ENCODE results near the gene PIP5K1B.

Gene PIP5K1B

GRCh38 chr9:68678430-68678829 is 26.6 kb upstream of the PIP5K1B start:
- H3K4me3 ChIP-seq (ENCODE audit: control insufficient read depth, low read depth, low read length) = no peak overlapping the region
- DNase-seq (ENCODE audit: low read depth) = no peak
- TF ChIP-seq CTCF (conservative IDR thresholded peaks at IDR 0.05; ENCODE audit: control insufficient read depth, insufficient read depth, low read depth, low read length) = no peak

- TF ChIP-seq CTCF (conservative IDR thresholded peaks at IDR 0.05; ENCODE audit: control insufficient read depth, insufficient read depth, low read depth, low read length) = no peak
- H3K4me3 ChIP-seq (ENCODE audit: control insufficient read depth, low read depth, low read length) = no peak overlapping the region
- no peak for DNase-seq (ENCODE audit: low read depth)
Observed at GRCh38 chr9:68683433-68683832, 21.6 kb upstream of the PIP5K1B start.

GRCh38 chr9:68685213-68685612 is 19.8 kb upstream of the PIP5K1B start:
- DNase-seq (ENCODE audit: low read depth) = no peak

GRCh38 chr9:68685770-68686169 is 19.3 kb upstream of the PIP5K1B start:
- no peak for DNase-seq (ENCODE audit: low read depth)
- no peak overlapping the region for H3K4me3 ChIP-seq (ENCODE audit: control insufficient read depth, low read depth, low read length)
- TF ChIP-seq CTCF (conservative IDR thresholded peaks at IDR 0.05; ENCODE audit: control insufficient read depth, insufficient read depth, low read depth, low read length) = peak; percentile 3

More at GRCh38 chr9:68685213-68685612, 19.8 kb upstream of the PIP5K1B start:
- TF ChIP-seq CTCF (conservative IDR thresholded peaks at IDR 0.05; ENCODE audit: control insufficient read depth, insufficient read depth, low read depth, low read length) = no peak
- no peak overlapping the region for H3K4me3 ChIP-seq (ENCODE audit: control insufficient read depth, low read depth, low read length)

GRCh38 chr9:68690088-68690487 is 15.0 kb upstream of the PIP5K1B start:
- DNase-seq (ENCODE audit: low read depth) = peak; percentile 31
- no peak for TF ChIP-seq CTCF (conservative IDR thresholded peaks at IDR 0.05; ENCODE audit: control insufficient read depth, insufficient read depth, low read depth, low read length)
- H3K4me3 ChIP-seq (ENCODE audit: control insufficient read depth, low read depth, low read length) = no peak overlapping the region

- no peak for TF ChIP-seq CTCF (conservative IDR thresholded peaks at IDR 0.05; ENCODE audit: control insufficient read depth, insufficient read depth, low read depth, low read length)
- no peak for DNase-seq (ENCODE audit: low read depth)
- H3K4me3 ChIP-seq (ENCODE audit: control insufficient read depth, low read depth, low read length) = no peak overlapping the region
Observed at GRCh38 chr9:68692519-68692918, 12.5 kb upstream of the PIP5K1B start.

- TF ChIP-seq CTCF (conservative IDR thresholded peaks at IDR 0.05; ENCODE audit: control insufficient read depth, insufficient read depth, low read depth, low read length) = no peak
- no peak overlapping the region for H3K4me3 ChIP-seq (ENCODE audit: control insufficient read depth, low read depth, low read length)
- DNase-seq (ENCODE audit: low read depth) = no peak
Observed at GRCh38 chr9:68694125-68694524, 10.9 kb upstream of the PIP5K1B start.

Measured in fibroblast of mammary gland (primary cell).